Activated CD4-positive, alpha-beta memory T cell treated with anti-CD3 and anti-CD28 coated beads, Interleukin-2, amount 10 ng/mL, durations not matched to agents 7 days and 5 days (primary cell): Measurements from ENCODE around the gene PTPRM. TPM values are rescaled to one million over a fixed set of nuclear protein-coding genes. Genes with fewer than 3 reads are reported as not detected.

Experiments
- CTCF ChIA-PET: fragments of 350-600 bp; sonication (Branson Sonifier 250); formaldehyde crosslinking; loops from one replicate; lab custom pipeline; 2021; ENCODE audit warnings: antibody characterized with exemption, inconsistent platforms; lab: Charles Lee
- POLR2A ChIA-PET: fragments of 350-600 bp; sonication (Branson Sonifier 250); formaldehyde crosslinking; loops from one replicate; lab custom pipeline; 2021; ENCODE audit warnings: antibody characterized with exemption; lab: Charles Lee
- DNase-seq: peaks from one replicate; pipeline ENCODE4 v3.0.0-alpha.2; 2020
- H3K27ac Mint-ChIP-seq: one replicate; pipeline ENCODE4 v1.8.0; 2021; ENCODE audit warnings: mild to moderate bottlenecking, mixed read lengths
- H3K27me3 Mint-ChIP-seq: one replicate; pipeline ENCODE4 v1.8.0; 2021; ENCODE audit warnings: mixed read lengths
- H3K36me3 Mint-ChIP-seq: one replicate; pipeline ENCODE4 v1.8.0; 2021; ENCODE audit warnings: low read depth, mixed read lengths
- H3K4me1 Mint-ChIP-seq: one replicate; pipeline ENCODE4 v1.8.0; 2021; ENCODE audit warnings: mixed read lengths
- H3K4me3 Mint-ChIP-seq: one replicate; pipeline ENCODE4 v1.8.0; 2021; ENCODE audit warnings: mild to moderate bottlenecking, mixed read lengths
- H3K9me3 Mint-ChIP-seq: one replicate; pipeline ENCODE4 v1.8.0; 2021; ENCODE audit warnings: mixed read lengths
- total RNA-seq, 2 experiments: library from RNA; stranded (reverse); gene quantifications; one replicate each; pipeline ENCODE4 v1.2.3, GENCODE V29; 2021

Gene PTPRM
- total RNA-seq, 2 experiments from 2014 or later = 9.3 to 12.3 TPM

DNA sequence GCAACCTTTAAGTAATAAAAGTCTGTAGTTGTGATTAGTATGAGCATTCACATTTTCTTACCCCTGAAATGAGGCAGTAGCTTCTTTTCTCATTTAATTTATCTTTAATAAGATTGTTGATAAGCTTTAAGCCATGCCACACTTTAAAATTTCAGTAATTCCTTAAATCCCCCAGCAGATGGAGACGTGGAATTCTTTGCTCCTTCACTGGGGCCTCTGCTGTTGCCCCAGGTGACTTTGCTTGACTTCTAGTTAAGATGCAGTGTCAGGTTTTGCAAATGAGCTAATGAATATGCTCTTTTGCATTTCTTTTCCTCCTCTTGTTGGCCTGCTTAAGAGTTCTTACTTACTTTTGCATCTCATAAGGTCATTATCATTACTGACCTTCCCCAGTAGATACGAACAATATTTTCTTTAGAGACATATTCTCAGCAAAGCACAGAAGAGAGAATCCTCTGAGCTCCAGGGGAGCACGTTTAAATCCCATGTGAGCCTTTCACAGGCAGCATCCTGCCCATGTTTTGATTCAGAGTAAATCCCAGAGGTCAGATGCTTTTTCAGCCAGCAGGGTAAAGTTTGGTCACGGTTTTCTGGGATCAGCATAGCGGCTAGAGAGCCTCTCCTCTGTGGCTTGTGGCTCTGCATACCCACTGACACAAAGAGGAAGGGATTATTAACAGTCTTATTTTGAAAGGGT lies 222.9 kb downstream of the PTPRM start:
- POLR2A ChIA-PET = no interaction called here
- Mint-ChIP-seq H3K27ac (no peak overlapping the region), H3K4me1 (no peaks in the 10 kb centered on the region), H3K4me3 (no peak overlapping the region), H3K27me3 (no peaks in the 10 kb centered on the region), H3K9me3 (no peaks in the 10 kb centered on the region), H3K36me3 (no peaks in the 10 kb centered on the region)
- CTCF ChIA-PET = no interaction called here
- no peak for DNase-seq

DNA sequence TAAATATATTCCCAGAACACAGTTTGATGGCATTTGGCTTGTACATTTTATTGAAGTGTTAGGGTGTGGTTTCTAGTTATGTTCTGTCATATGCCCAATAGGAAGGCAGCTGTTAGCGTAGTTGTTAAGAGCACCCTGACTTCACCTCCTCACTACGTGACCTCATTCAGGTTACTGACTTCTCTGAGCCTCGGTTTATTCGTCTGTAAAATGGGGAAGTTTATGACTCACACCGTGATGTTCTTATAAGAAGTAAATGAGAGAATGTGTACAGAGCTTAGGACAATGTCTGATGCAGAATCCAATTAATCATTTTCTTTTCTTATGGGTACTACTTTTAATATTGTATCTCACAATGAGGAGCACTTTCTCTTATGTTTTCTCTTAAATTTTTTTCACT lies 226.0 kb downstream of the PTPRM start:
- Mint-ChIP-seq H3K27me3 (no peaks in the 10 kb centered on the region), H3K36me3 (no peaks in the 10 kb centered on the region), H3K9me3 (no peaks in the 10 kb centered on the region), H3K27ac (no peak overlapping the region), H3K4me3 (no peak overlapping the region), H3K4me1 (no peaks in the 10 kb centered on the region)
- ChIA-PET CTCF (interaction anchor here (1.8 kb wide), 1 partner anchor 13 kb away, joined by 4 read pairs; no protein-coding TSS in a partner anchor), POLR2A (no interaction called here)
- DNase-seq = no peak

DNA sequence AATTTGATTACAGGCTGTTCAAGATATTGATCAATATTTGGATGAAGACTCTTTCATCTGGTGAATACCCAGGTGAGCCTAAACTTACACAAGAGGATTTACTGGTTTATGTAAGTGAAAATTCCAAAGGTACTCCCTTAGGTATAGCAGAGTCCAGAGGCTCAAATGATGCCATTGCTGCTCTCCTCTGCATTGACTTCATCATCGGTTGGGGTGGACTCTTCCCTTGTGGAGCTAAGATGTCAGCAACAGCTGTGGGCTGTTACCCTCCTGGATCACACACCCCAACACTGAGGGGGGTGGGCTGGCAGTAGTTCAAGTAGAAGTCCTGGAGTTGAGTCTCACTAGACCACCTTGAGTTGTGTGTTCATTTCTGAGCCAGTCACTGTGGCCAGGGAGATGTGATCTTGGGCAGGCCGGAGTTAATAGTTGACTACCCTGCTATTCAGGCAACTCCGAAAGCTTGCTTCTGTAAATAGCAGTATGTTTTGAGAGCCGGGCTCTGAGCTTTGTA lies 236.9 kb downstream of the PTPRM start:
- no peak overlapping the region for H3K27ac Mint-ChIP-seq
- H3K4me1 Mint-ChIP-seq = no peaks in the 10 kb centered on the region
- H3K36me3 Mint-ChIP-seq = no peaks in the 10 kb centered on the region
- no peak for DNase-seq
- ChIA-PET POLR2A (no interaction called here), CTCF (no interaction called here)
- H3K27me3 Mint-ChIP-seq = no peaks in the 10 kb centered on the region
- no peak overlapping the region for H3K4me3 Mint-ChIP-seq
- H3K9me3 Mint-ChIP-seq = peaks cover 2% of the 10 kb centered on the region

DNA sequence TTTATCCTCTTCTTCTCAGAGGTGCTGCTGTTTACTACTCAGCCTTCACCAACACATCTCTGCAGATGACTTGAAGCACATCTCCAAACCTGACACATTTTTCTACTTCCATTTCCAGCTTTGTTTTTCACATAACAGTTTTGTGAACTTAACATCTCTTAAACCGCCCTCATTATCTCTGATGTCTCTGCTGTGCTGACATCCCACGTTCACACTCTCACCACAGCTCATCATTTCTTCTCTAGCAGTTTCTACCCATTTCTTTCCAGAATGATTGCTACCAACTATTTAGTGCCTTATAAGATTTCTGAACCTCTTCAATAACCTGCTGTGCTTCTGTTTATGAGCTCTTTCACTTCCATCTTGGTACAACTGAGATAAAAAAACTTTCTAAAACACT lies 238.0 kb downstream of the PTPRM start:
- H3K9me3 Mint-ChIP-seq = peaks cover 3% of the 10 kb centered on the region
- POLR2A ChIA-PET = no interaction called here
- H3K27me3 Mint-ChIP-seq = no peaks in the 10 kb centered on the region
- no peak overlapping the region for H3K27ac Mint-ChIP-seq
- DNase-seq = no peak
- CTCF ChIA-PET = no interaction called here
- no peak overlapping the region for H3K4me3 Mint-ChIP-seq
- H3K36me3 Mint-ChIP-seq = no peaks in the 10 kb centered on the region
- H3K4me1 Mint-ChIP-seq = no peaks in the 10 kb centered on the region

DNA sequence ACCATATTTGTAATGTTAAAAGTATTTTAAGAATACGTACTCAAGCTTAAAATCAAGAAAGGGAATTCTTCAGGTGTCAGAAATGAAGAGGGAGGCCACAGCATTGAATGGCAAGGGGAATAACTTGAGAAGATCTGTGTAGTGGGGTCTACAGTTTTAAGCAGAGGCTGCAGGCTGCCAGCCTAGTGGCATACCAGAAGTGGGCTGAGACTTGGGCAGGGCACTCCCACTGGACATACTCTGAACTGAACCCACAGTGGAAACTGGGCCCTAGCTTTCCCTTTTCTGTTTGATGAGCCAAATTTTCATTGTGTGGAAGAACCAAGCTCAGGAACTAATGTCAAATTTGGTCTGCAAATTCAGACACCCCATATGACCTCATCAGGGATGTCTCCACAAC lies 238.8 kb downstream of the PTPRM start:
- no peak for DNase-seq
- ChIA-PET CTCF (interaction anchor here (0.9 kb wide), 1 partner anchor 14 kb away, joined by 4 read pairs; no protein-coding TSS in a partner anchor), POLR2A (no interaction called here)
- H3K27ac Mint-ChIP-seq = no peak overlapping the region
- H3K27me3 Mint-ChIP-seq = no peaks in the 10 kb centered on the region
- H3K4me1 Mint-ChIP-seq = no peaks in the 10 kb centered on the region
- peaks cover 6% of the 10 kb centered on the region for H3K9me3 Mint-ChIP-seq
- no peaks in the 10 kb centered on the region for H3K36me3 Mint-ChIP-seq
- H3K4me3 Mint-ChIP-seq = no peak overlapping the region

DNA sequence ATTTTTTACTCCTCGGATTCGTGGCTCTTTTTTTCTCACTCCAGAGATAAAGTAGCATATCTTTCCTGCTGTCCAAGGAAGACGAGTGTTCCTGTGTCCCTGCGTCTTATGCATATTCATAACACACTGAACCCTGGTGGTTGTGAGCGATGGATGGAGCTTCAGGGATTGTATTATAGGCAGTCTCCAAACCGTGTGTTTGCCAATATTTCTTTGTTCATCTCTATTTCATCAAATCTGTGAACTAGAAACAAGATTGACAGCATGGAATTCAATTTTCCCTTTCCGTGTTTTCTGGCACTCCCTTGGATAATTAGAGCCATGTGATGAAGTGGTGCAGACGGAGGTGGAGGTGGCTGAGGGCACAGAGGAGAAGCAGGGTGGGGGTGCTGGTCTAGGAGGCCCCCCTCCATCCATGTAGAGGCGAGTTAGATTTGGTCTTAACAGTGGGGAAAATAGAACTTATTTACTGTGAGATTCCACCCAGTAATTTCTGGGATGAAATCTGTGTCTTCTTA lies 240.9 kb downstream of the PTPRM start:
- ChIA-PET POLR2A (no interaction called here), CTCF (no interaction called here)
- no peak for DNase-seq
- H3K9me3 Mint-ChIP-seq = peaks cover 13% of the 10 kb centered on the region
- no peak overlapping the region for H3K27ac Mint-ChIP-seq
- H3K4me1 Mint-ChIP-seq = no peaks in the 10 kb centered on the region
- no peaks in the 10 kb centered on the region for H3K27me3 Mint-ChIP-seq
- no peaks in the 10 kb centered on the region for H3K36me3 Mint-ChIP-seq
- H3K4me3 Mint-ChIP-seq = no peak overlapping the region

DNA sequence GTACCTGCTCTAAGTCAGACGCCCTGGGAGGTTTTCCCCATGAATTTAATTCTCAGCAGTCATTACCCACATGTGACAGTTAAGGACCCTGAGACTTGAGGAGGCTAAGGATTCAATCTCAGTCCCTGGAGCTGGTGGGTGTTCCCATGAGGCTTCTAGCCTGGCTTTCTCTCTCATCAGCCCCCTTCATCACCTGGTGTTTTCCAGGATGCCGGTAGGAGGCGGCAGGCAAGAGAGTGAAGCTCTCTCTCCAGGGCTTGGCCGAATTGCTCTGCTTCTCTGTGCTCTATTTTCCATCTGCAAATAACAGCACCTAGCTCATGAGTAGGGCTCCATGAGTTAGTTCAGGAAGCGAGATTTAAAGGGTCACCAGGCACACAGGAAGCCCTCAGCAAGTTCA lies 241.9 kb downstream of the PTPRM start:
- Mint-ChIP-seq H3K36me3 (peaks cover 2% of the 10 kb centered on the region), H3K4me3 (no peak overlapping the region), H3K9me3 (peaks cover 17% of the 10 kb centered on the region), H3K27me3 (no peaks in the 10 kb centered on the region), H3K27ac (no peak overlapping the region), H3K4me1 (no peaks in the 10 kb centered on the region)
- POLR2A ChIA-PET = no interaction called here
- CTCF ChIA-PET = no interaction called here
- no peak for DNase-seq

DNA sequence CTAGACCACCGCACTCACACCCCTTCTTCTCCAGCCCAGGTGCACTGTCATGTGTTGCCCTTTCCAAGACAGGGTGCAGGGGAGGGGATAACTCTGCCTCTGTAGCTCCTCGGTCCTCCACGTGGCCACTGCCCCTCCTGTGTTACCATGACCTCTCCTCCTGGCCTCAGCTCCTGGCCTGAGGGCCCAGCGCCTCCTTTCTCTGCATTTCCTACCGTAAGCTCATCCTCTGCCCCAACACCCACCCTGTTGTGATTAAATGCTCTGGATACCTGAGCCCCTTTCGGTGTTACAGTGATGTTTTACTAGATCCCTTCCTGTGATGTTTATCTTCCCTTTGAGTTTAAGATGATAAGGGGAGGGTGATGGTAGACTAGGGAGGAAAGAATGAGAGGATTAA lies 242.3 kb downstream of the PTPRM start:
- ChIA-PET POLR2A (no interaction called here), CTCF (no interaction called here)
- Mint-ChIP-seq H3K4me1 (no peaks in the 10 kb centered on the region), H3K27ac (no peak overlapping the region), H3K36me3 (peaks cover 2% of the 10 kb centered on the region), H3K4me3 (no peak overlapping the region), H3K9me3 (peaks cover 21% of the 10 kb centered on the region), H3K27me3 (no peaks in the 10 kb centered on the region)
- no peak for DNase-seq

DNA sequence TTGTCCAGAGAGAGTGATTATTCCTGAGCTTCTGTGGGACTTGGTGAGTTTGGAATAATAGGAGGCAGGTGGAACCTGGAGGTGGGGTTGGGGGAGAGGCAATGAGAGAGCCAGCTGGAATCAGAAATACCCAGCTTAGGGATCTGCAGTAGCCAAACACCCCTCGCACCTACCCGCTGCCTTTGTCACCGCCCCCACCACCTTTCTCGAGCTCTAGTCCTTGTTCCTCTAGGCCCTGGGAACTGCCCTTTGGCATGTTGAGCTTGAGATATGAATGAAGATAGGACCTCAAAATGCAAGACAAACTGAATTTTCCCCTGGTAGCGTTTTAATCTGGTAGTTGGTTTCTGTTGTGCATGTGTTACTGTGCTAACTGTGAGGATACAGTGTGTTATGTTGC lies 242.9 kb downstream of the PTPRM start:
- Mint-ChIP-seq H3K9me3 (peaks cover 21% of the 10 kb centered on the region), H3K4me3 (no peak overlapping the region)
- CTCF ChIA-PET = no interaction called here

DNA sequence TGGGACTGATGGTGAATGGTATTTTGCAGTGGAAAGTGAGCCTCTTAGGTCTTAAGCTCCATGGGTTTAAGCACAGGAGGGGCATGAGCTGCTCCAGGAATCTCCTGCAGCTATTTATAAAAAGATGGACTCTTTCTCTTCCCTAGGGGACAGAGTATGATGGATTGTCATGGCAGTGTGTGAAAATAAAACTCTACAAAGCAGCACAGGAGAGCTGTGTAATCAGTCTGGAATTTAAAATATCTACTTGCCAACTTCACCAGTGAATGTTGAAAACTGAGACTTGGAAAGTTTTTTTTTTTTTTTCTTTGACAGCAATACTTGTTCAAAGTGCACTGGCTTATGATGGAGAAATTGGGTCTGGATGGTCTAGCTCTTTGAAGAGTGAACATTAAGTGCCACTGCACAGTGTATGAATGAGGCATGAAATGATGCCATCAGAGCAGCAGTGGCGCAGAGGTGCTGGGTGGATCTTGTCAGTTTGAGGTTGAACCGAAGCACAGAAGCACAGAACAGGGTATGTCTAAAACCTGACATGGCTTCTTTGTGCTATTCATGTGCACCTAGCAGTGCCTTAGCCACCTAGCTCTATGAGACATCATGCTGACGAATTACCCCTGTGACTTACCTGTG lies 245.4 kb downstream of the PTPRM start:
- CTCF ChIA-PET = no interaction called here
- H3K9me3 Mint-ChIP-seq = peaks cover 24% of the 10 kb centered on the region
- no peak overlapping the region for H3K27ac Mint-ChIP-seq
- DNase-seq = no peak
- H3K27me3 Mint-ChIP-seq = no peaks in the 10 kb centered on the region
- no peak overlapping the region for H3K4me3 Mint-ChIP-seq
- POLR2A ChIA-PET = no interaction called here
- H3K4me1 Mint-ChIP-seq = no peaks in the 10 kb centered on the region
- peaks cover 5% of the 10 kb centered on the region for H3K36me3 Mint-ChIP-seq

More for the DNA sequence above, 242.9 kb downstream of the PTPRM start:
- POLR2A ChIA-PET = no interaction called here
- no peak overlapping the region for H3K27ac Mint-ChIP-seq
- peaks cover 3% of the 10 kb centered on the region for H3K36me3 Mint-ChIP-seq
- no peak for DNase-seq
- no peaks in the 10 kb centered on the region for H3K27me3 Mint-ChIP-seq
- H3K4me1 Mint-ChIP-seq = no peaks in the 10 kb centered on the region

DNA sequence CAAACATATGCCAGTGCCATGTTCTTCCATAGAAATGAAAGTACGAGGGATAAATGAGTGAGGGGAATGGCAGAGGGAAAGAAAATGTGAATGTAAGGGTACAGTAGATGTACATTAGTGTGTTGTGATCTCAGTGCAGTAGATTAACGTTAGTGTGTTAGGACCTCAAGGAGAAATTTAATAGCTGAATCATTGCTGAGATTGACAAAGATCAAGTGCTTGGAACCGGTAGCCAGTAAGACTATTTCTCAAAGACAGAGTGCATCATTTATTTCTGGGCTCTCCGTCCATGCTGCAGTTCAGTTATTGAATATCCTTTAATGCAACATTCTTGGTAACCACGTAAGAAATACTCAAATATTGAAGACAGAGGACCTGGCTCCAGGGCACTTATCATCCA lies 246.0 kb downstream of the PTPRM start:
- H3K9me3 Mint-ChIP-seq = peaks cover 24% of the 10 kb centered on the region
- no peak overlapping the region for H3K27ac Mint-ChIP-seq
- H3K4me1 Mint-ChIP-seq = no peaks in the 10 kb centered on the region
- H3K27me3 Mint-ChIP-seq = no peaks in the 10 kb centered on the region
- ChIA-PET CTCF (no interaction called here), POLR2A (no interaction called here)
- no peak overlapping the region for H3K4me3 Mint-ChIP-seq
- peaks cover 5% of the 10 kb centered on the region for H3K36me3 Mint-ChIP-seq
- DNase-seq = no peak

DNA sequence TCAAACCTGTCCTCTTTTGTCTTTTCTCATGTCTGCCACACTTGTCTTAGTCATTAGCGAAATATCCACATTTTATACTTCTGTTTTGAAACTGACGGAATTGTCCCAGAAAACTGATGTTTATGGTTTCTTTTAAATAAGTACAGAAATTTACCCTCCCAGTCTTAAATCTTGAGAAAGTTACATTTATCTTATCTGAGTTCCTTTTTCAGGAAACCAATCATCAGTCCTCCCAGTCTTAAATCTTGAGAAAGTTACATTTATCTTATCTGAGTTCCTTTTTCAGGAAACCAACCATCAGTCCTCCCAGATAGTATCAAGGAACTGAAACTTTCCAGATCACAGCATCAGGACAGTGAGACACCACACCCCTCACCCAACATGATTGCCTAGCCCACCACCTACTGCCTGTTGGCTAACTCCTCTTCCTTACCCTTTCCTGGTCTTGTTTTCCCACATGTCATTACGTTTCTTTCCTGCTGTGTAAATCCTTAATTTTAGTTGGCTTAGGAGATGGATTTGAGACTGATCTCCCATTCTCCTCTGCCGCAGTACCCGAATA lies 247.7 kb downstream of the PTPRM start:
- H3K9me3 Mint-ChIP-seq = peaks cover 30% of the 10 kb centered on the region
- peaks cover 5% of the 10 kb centered on the region for H3K36me3 Mint-ChIP-seq

DNA sequence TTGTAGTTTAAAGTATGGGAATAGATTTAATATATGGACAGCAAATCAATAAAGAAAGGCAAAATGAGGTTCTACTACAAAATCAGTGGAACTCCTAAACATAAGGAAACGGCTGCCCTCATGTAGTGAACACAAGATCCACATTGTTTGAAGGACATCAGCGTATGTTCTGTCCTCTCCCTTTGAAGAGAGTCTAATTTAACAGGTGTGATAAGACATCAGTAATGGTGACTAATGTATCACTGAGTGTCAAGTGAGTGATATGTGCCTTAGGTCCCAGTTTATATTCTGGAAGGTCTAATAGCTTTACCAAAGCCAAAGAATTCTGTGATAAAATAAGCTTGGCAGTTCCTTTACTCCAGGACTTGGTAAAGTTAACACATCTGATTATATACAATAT lies 248.7 kb downstream of the PTPRM start:
- no peak overlapping the region for H3K4me3 Mint-ChIP-seq
- H3K27ac Mint-ChIP-seq = no peak overlapping the region
- H3K36me3 Mint-ChIP-seq = peaks cover 5% of the 10 kb centered on the region
- peaks cover 26% of the 10 kb centered on the region for H3K9me3 Mint-ChIP-seq
- H3K27me3 Mint-ChIP-seq = no peaks in the 10 kb centered on the region
- no peaks in the 10 kb centered on the region for H3K4me1 Mint-ChIP-seq
- POLR2A ChIA-PET = no interaction called here
- no peak for DNase-seq
- CTCF ChIA-PET = no interaction called here

More for the DNA sequence above, 247.7 kb downstream of the PTPRM start:
- DNase-seq = no peak
- ChIA-PET POLR2A (no interaction called here), CTCF (no interaction called here)
- H3K27me3 Mint-ChIP-seq = no peaks in the 10 kb centered on the region
- no peaks in the 10 kb centered on the region for H3K4me1 Mint-ChIP-seq
- no peak overlapping the region for H3K27ac Mint-ChIP-seq
- no peak overlapping the region for H3K4me3 Mint-ChIP-seq
